HG03175 (cell line): ENCODE results near the gene UBE2G2.

Experiments used
- ATAC-seq: cut with Tn5 transposase; IDR thresholded peaks from one replicate; pipeline ENCODE4 v1.9.1; 2021; ENCODE audit warnings: mild to moderate bottlenecking, moderate library complexity; ENCODE audit not compliant: unreplicated experiment

The UBE2G2 gene

DNA sequence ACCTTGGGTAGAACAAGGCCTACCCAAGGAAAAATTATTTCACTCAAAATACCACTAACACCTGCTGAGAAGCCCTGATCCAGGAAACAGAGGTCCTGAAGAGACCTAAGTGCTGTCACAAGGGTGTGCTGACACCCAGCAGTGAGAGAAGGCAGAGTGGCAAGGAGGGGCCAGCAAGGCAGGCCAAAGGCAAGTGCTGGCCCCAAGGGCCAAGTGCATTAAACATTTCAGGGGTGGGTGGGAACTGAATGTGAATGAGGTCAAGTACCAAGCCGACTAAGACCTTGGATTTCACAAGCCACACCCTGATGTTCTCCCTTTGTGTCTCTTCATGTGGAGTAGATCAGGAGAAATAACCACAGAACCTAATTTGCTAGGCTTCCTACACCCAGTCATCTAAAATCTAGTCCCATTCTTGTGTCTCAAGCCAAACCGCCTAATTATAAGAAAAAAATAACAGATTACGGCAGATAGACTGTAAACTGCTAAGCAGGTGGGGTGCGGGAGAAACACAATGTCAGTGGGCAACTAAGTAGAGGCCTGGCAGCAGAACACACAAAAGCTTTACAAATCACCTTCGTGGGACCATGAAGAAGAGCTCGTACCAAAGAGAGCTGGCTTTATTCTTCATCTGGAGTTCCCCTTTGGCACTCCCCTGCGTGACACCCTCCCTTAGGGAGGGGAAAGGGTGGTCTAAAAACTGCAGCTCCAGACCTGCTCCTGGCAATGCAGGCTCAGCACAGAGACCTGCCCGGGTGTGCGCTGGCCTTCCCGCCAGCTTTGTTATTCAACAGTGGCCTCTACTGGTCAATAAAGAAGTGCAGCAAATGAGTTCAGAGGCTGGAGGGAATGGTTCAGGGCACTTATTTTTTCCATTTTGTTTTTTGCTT, 8.7 kb downstream of the UBE2G2 start:
- peak; percentile 45 for ATAC-seq

DNA sequence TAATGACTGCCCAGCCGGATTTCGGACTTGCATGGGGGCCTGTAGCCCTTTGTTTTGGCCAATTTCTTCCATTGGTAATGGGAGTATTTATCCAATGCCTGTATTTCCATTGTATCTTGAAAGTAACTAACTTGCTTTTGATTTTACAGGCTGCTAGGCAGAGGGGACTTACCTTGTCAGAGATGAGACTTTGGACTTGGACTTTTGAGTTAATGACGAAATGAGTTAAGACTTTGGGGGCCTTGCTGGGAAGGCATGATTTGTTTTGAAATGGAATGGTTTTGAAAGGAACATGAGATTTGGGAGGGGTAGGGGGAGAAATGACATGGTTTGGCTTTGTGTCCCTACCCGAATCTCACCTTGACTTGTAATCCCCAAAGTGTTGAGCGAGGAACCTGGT, 9.6 kb downstream of the UBE2G2 start:
- ATAC-seq: no peak

DNA sequence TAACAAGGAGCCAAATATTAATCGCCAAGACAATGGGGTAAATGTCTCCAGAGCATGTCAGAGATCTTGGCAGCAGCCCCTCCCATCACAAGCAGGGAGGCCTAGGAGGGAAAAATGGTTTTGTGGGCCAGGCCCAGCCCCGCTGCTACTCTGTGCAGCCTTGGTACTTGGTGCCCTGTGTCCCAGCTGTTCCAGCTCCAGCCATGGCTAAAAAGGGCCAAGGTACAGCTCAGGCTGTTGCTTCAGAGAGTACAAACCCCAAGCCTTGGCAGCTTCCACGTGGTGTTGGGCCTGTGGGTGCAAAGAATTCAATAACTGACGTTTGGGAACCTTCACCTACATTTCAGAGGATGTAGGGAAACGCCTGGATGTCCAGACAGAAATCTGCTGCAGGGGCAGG, 10.4 kb downstream of the UBE2G2 start:
- ATAC-seq: no peak

DNA sequence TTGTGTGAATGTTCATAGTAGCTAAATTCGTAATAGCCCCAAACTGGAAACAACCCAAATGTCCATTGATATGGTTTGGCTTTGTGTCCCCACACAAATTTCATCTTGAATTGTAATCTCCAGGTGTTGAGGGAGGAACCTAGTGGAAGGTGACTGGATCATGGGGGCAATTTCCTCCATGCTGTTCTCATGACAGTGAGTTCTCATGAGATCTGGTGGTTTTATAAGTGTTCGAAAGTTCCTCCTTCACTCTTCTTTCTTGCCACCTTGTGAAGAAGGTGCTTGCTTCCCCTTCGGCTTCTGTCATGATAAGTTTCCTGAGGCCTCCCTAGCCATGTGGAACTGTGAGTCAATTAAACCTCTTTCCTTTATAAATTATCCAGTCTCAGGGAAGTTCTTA, 11.3 kb downstream of the UBE2G2 start:
- ATAC-seq: no peak

DNA sequence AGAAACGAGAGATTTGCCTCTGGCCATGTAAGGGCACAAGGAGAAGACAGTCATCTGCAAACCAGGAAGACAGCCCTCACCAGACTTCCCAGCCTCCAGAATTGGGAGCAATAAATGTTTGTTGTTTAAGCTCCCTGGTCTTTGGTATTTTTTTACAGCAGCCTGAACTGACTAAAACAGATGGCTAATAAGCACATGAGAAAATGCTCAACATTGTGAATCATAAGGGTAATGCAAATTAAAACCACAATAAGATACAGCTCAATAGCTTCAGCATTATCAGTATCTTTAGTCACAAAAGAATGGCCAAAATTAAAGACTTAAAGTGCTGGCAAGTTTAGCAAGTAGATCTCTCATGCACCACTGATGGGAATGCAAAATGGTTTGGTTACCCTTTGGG, 11.7 kb downstream of the UBE2G2 start:
- no peak for ATAC-seq

DNA sequence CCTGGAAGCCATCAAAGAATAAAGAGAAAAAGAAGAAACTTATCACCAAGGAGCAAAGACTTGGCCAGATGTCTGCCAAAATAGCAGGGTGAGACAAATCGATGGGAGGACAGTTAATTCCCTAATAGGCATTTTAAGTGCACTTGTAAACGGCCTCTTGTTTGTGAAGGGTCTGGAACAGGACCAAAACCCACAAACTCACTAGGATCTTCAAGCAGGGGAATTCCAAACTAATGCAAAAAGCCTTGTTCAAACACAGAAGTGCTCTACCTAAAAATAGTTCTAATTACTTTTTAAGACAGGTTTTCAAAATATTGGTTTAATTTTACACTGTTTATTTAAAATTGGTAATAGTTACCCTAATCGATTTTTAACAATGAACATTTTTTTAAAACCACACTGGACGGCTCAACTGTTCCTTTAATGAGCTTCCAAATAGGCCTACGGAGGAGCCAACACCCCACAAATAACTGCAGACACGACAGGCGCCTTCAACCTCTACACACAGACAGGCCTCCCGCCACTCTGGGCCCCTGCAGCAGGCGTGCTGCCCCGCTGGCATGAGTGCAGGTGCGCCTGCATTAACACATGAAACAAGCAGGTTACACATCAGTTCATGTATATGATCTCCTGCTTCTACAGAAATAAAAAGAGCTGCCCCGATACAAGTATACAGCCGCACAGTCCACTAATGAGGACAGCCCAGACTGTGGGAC, 15.8 kb downstream of the UBE2G2 start:
- no peak for ATAC-seq

DNA sequence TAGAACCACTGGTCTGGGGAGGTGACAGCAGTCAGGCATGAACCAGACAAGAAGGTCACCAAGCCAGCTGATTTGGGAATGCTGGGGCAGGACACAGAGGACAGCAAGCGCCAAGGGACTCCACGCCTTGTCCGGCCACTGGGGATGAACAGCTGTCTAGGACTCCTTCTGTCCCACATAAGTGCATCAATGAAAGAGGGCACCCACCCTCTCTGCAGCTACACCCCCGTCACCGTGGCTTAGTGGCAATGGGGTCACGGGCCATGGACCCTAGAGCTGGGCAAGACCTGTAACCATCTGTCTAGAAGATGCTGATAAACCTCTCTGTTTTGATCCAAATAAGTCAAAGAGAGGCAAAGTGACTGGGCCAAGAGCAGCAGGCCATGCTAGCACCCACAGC, 16.8 kb downstream of the UBE2G2 start:
- ATAC-seq: no peak

DNA sequence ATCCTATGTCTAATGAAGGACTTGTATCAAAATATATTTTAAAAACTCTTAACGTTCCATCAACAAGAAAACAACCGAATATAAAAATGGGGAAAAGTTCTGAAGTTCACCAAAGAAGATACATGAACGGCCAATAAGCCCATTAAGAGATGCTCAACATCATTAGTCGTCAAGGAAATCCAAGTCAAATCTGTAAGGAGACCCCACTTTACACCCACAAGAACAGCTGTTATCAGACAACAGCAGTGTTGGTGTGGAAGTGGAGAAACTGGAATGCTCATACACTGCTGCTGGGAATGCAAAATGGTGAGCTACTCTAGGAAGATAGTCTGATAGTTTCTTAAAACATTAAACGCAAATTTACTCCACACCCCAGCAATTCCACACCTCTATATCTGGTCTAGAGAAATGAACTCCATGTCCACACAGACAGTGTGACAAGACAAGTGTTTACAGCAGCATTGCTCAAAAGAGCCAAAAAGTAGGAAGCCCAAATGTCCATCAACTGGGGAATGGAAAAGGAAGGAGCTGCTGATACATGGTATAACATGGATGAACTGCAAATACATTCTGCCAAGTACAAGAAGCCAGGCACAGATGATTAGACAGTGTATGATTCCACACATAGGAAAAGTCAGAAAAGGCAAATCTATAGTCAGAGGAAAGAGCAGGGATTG, 18.5 kb downstream of the UBE2G2 start:
- ATAC-seq: no peak

DNA sequence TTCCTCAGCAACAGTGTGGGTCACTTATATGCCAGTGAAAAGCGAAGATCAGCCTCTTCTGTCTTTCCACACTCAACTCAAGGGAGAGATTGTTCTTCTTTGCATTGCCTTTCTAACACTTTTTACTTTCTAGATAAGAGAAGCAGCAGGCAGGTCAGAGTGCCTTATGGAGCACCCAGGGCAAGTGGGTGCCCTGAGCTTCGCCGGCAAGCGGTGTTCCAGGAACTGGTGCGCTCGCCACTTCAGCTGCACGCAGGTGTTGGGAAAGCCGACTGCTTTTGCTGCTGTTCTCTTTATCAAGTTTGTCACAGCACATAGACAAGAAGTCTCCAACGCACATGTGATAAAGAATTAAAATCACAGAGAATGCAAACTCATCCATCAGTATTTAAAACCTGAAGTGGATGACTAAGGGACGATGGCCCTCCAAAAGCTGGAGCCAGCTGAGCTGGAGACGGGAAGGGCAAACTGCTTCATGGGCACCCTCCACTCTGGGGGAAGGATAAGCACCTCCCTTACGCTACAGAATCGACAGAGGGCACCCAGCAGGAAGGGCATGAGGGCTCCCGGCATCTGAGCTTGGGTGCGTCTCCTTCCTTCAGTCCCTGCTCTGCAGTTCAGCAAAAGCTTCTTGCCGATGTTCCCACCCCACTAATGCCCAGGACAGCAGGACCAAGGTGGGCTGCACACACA, 20.7 kb downstream of the UBE2G2 start:
- ATAC-seq: no peak

DNA sequence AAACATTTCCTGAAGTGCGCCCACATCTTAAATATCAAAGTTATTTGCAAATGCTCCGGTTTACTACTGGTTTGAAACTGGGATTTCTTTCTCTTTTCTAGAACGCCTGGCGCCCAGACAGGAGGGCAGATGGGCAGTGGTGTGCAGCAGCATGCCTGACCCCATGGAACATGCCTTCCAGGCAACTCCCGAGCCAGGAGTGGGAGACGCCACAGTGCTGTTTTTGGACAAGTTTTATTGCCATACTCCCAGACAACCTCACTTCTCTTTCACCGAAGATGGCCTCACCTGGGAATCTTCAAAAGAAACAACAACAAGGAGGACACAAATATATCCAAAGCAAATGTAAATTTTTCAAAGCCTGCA, 21.5 kb downstream of the UBE2G2 start:
- ATAC-seq: no peak

DNA sequence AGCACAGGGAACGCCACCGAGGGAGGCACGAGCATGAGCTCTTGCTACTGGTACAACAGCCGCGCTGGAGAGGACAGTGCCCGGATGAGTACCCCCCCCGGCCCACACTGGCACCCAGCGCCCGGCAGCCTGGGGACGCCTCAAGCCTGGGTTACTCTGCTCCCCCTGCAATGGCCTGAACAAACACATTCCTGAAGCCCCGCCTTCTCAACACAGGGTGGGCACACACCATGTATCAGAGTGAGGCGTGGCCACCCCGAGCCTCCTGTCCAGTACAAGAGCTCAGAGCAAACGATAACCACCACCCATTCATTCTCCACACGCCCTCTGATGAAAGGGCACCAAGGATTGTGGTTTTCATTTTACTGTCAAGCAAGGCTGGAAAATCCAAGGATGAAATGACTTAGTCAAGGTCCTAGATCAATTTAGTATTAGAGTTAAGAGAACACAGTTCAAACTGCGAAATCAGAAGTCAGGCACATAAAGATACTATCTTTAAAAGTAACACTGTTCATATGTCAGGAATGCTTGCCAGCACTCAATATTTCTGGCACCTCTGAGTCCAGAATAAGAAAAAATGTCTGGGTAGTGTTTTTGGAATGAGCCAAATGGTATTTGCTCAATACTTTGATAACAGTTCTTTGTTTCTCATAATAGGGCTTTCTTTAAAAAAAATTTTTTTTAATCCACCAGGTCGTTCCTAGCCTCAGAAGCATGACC, 22.0 kb downstream of the UBE2G2 start:
- ATAC-seq: no peak

DNA sequence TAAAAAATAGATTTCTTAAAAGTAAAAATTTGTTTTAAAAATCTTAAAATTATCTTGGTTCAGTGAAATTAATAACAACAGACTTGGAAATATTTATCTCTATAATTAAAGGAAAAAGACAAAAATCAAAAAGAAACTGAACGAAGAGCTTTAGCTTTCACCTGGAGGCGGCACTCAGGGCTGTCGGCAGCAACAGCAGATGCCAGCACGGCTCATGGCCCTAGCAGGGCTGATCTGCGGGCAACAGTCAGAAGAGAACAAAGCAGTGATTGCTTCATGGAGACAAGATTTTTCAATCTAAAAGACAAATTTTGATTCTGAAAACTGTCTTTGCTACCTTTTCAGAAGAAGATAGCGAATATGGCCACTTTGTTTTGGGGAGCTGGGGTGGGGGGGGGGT, 22.6 kb downstream of the UBE2G2 start:
- no peak for ATAC-seq

DNA sequence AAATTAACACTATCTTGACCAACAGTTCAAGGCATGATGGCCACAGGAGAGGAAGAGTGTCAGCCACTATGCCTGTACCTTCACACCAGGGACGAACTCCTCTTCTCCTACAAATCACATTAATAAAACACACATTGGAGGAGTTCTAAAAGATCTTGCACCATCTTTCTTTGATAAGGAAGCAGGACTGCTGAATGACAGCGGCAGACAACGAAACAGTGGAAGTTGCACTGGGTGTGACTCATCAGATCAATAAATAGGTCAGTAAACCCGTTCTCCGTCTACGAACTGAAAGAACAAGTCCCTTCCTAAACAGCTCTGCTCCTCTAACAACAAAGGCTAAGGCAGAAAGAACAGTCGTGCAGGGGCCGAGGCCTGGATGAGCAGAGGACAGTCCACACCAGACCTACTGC, 23.1 kb downstream of the UBE2G2 start:
- ATAC-seq: no peak

DNA sequence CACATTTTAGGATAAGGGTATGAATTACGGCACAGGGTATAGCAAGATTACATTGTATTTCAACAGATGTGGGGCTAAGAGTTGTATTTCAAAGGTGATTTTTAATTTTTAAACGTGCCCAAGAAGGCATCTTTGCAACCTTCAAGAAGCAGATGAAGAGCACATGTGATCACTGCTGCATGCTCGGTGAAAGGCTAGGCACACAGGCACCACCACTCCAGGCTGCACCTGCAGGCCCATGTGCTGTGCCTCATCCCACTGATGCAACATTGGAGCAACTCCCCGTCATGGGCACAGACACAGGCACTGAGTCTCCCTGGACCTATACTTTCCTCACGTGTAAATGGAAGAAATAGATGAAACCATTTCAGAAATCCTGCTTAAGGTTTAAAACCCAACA, 23.5 kb downstream of the UBE2G2 start:
- no peak for ATAC-seq

DNA sequence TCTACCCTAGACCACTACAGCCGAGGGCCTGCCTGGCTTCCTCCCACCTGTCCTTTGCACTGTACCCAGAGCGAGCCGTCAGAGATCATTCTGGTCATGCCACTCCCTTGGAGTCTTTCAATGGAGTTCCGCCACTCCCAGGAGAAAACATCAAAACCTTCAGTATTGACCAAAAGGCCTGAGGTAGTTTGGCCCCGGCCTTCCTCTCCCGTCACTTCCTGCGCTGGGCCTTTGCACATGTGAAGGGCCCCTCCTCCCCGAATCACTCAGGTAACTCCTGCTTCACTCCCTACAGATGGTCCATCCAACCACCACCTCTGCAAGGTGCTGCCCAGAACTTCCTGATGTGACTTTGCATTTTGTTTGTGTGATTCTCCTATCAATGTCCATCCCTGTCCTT, 26.6 kb downstream of the UBE2G2 start:
- ATAC-seq: no peak

DNA sequence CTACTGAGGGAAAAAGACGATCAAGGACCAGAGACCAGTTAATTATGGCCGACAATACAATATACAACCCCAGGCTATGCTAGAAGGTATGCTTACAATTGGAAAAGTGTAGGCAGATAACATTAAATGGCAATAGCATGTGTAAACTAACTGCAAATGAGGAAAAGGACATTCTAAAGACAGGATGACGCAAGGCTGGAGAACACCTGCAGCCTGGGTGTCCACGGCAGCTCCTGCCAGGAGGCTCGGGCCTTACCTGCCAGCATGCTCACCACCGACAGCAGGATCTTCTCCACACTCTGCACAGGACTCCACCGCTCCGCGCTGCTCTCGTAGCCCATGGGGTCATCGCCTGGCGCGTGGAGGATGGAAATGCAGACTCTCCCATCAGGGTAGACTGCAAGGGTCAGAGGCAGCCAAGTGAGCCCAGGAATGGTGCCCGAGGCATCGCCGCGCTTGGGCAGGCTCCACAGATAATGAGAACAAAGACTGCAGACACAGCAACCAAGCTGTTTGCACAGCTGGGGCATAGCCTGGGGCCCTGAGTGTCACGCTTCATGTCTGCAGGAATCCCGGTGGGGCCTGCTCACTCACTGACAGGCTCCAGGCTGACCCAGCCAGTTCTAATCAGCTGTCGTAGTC, 28.2 kb downstream of the UBE2G2 start:
- ATAC-seq: no peak

DNA sequence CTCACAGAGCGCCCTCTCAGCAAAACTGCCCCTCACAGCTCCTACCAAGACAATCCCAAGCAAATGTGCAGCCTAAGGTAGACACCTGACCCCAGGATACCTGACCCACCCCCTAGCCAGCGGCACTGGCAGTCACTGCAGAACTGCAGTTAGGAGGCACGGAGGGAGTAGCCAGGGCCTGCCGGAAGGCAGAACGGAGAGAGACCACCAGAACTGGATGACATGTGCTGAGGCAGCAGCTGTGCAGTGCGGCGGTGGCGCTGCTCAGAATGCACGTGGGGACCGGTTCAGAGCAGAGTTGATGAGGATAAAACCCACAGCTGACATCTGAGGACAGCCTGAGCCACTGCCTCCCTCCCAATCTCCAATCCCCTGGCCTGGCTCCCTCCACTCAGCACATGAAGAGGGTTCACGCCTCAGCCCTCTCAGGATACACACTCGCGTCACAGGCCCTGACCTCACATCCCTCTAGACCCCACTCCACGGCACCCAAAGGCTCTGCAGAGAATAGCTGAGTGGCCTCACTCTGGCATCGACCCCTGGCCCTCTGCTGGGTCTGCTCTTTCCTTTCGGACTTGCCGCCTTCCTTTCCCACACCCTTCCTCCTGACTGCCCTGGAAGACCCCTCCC, 29.6 kb downstream of the UBE2G2 start:
- ATAC-seq: no peak

DNA sequence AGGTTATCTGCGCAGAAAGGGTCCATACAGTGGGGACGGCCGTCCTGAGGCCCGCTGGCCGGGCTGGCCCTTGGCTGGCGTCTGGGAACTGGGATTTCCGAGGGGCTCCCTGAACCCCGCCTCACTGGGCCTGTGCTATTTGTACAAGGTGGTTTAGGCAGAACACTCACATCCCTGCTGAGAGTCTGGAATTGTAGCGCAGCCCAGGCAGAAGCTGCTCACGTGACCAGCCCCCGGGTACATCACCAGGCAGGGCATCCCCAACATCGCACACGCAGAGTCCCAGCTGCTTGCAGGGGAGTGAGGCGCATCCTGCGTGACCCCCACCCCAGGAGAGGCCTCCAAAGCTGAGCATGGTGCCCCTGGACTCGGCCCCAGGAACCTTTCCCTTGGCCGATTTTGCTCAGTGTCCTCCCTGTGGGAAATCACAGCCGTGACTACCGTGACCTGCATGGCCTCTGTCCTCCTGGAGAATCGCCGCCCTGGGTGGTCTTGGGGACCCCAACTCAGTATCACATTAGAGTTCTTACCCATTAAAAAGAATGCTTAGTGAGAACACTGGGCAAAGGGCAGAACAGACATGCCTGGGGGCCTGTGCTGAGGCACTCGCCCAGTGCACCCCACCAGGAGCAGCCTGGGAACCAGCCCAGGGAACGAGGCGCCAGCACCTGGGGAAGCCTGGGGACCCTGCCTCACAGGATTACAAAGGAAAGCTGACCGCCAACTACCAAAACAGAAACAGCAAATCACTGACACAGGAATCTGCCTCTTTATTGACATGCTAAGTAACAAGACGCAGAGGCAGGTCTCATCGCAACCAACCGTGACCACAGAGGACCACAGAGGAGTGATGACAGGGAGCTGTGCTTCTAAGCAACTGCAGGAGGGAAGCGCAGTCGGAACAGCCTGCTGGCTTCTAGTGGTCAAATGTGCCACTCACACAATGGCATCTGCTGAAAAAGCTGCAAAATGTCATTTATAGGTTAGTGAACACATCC, 33.5 kb downstream of the UBE2G2 start:
- no peak for ATAC-seq
